Activated B cell treated with CpG ODN at 0.5 μM for 24 hours (primary cell): ENCODE results near the gene UBQLNL. TPM values are rescaled to one million over a fixed set of nuclear protein-coding genes. Genes with fewer than 3 reads are reported as not detected.

Experiments
- ATAC-seq: fragments of 200-7000 bp; cut with Tn5 transposase; one replicate; pipeline ENCODE4 v1.10.0; 2021; ENCODE audit warnings: low read depth, mild to moderate bottlenecking, moderate library complexity
- CTCF ChIA-PET: fragments of 350-600 bp; sonication (Branson Sonifier 250); formaldehyde crosslinking; loops from one replicate; lab custom pipeline; 2021; ENCODE audit warnings: antibody characterized with exemption; lab: Charles Lee
- POLR2A ChIA-PET: fragments of 350-600 bp; sonication (Branson Sonifier 250); formaldehyde crosslinking; loops from one replicate; lab custom pipeline; 2021; ENCODE audit warnings: antibody characterized with exemption; lab: Charles Lee
- DNase-seq: peaks from one replicate; pipeline ENCODE4 v3.0.0; 2022
- H3K27ac Mint-ChIP-seq: one replicate; pipeline ENCODE4 v1.8.0; 2020; ENCODE audit warnings: mixed read lengths
- H3K27me3 Mint-ChIP-seq: one replicate; pipeline ENCODE4 v1.8.0; 2021; ENCODE audit warnings: mixed read lengths
- H3K36me3 Mint-ChIP-seq: one replicate; pipeline ENCODE4 v1.8.0; 2021; ENCODE audit warnings: low read depth, mixed read lengths
- H3K4me1 Mint-ChIP-seq: one replicate; pipeline ENCODE4 v1.8.0; 2021; ENCODE audit warnings: mixed read lengths
- H3K4me3 Mint-ChIP-seq: one replicate; pipeline ENCODE4 v1.8.0; 2020; ENCODE audit warnings: mild to moderate bottlenecking, mixed read lengths
- H3K9me3 Mint-ChIP-seq: one replicate; pipeline ENCODE4 v1.8.0; 2020; ENCODE audit warnings: mixed read lengths
- intact Hi-C: fragments of 100-400 bp; cut with micrococcal nuclease; formaldehyde crosslinking; loops from one replicate; pipeline ENCODE4 v1.15.1; 2024
- total RNA-seq: library from RNA; stranded (reverse); gene quantifications from 2 replicates; pipeline ENCODE4 v1.2.3, GENCODE V29; 2022
- TF ChIP-seq, protein P1 (sequence below): fragments of 200-600 bp; IDR thresholded peaks from one replicate; pipeline ENCODE4 v1.8.0; 2022; ENCODE audit warnings: antibody characterized with exemption, mild to moderate bottlenecking

Gene UBQLNL
- total RNA-seq, 1 donor from 2014 or later, result 0.29 TPM

DNA sequence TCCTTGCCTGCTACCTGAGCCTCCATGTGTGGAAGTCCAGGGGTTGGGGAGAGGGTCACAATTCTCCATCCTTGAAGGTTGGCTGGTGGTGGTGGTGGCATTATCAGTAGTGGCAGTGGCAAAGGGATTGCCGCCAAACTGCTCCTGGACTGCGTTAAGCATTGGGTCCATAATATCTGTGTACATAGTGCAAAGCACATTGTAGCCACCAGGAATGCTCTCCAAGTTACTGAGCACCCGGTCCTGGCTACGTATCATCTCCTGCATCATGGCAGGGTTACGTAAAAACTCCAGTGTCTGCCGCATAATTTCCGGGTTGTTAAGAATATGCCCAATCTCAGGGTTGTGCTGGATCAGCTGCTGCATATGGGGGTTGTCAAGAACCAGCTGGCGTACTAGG, 7.9 kb downstream of the UBQLNL start:
- CTCF ChIA-PET, result no interaction called here
- DNase-seq (no peak), ATAC-seq (no peak)
- TF ChIP-seq, protein P1, sequence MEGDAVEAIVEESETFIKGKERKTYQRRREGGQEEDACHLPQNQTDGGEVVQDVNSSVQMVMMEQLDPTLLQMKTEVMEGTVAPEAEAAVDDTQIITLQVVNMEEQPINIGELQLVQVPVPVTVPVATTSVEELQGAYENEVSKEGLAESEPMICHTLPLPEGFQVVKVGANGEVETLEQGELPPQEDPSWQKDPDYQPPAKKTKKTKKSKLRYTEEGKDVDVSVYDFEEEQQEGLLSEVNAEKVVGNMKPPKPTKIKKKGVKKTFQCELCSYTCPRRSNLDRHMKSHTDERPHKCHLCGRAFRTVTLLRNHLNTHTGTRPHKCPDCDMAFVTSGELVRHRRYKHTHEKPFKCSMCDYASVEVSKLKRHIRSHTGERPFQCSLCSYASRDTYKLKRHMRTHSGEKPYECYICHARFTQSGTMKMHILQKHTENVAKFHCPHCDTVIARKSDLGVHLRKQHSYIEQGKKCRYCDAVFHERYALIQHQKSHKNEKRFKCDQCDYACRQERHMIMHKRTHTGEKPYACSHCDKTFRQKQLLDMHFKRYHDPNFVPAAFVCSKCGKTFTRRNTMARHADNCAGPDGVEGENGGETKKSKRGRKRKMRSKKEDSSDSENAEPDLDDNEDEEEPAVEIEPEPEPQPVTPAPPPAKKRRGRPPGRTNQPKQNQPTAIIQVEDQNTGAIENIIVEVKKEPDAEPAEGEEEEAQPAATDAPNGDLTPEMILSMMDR, result no peak
- H3K27ac Mint-ChIP-seq, result no peak overlapping the region
- POLR2A ChIA-PET, result no interaction called here
- intact Hi-C loops, result loop anchor here (5.0 kb wide), 1 partner anchor 1071 kb away; no protein-coding TSS in a partner anchor
- no peaks in the 10 kb centered on the region for H3K9me3 Mint-ChIP-seq
- no peaks in the 10 kb centered on the region for H3K27me3 Mint-ChIP-seq
- H3K36me3 Mint-ChIP-seq, result no peaks in the 10 kb centered on the region
- H3K4me1 Mint-ChIP-seq, result no peaks in the 10 kb centered on the region
- no peak overlapping the region for H3K4me3 Mint-ChIP-seq

DNA sequence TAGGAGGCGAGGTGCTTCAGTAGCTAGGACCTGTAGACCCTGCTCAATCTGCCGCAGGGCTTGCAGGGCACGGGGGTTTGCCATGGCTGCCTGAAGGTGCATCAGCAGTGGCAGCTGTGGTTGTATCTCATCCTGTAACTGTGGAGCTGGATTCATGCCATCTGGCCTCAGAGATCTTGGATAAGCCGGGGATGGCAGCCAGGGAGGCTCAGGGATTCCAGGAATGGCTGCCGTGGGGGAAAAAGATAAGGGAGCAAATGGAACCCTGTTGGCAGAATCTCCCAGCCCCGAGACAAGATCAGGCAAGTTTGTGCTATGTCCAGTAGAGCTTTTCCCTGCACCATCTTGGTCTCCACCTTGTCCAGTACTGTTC, 8.6 kb downstream of the UBQLNL start:
- DNase-seq (no peak), ATAC-seq (no peak)
- Mint-ChIP-seq H3K36me3 (no peaks in the 10 kb centered on the region), H3K4me1 (no peaks in the 10 kb centered on the region), H3K27ac (no peak overlapping the region), H3K4me3 (no peak overlapping the region), H3K9me3 (no peaks in the 10 kb centered on the region), H3K27me3 (no peaks in the 10 kb centered on the region)
- TF ChIP-seq, protein P1, result no peak
- intact Hi-C loops, result loop anchor here (5.0 kb wide), 1 partner anchor 1071 kb away; no protein-coding TSS in a partner anchor
- POLR2A ChIA-PET, result no interaction called here
- CTCF ChIA-PET, result no interaction called here

DNA sequence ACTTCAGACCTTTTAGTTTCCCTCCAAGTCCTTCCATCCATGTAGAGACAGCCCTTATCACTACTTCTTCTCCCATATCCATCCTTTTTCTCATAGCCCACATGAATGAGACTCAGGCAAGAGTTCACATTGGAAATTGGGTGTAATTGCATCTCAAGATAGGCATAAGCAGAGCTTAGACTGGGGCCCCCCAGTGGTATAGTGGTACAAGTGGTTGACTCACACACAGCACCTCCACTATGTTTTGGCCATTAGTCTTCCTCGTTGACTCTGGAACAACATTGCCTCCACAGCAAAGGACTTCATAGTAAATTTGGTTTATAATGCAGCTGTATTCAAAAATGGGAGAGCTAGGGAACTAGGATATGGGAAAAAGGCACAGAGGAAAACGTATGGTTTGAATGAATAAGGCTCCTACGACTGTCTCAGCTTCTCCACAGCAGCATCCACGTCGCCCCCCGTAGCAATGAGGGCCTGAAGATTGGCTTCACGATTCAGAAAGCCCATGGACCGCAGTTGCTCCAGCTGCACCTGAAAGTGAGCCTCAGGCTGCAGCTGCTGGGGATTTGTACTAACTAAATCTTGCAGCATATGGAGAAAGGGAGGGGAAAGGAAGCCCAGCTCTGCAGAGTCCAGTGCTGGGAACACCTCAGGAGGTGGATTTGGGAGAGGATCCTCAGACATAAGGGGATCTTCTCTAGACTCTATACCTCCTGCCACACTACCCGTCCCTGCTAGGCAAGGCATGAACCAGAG, 9.1 kb downstream of the UBQLNL start:
- intact Hi-C loops, result loop anchor here (5.0 kb wide), 1 partner anchor 1070 kb away; no protein-coding TSS in a partner anchor
- H3K4me3 Mint-ChIP-seq, result no peak overlapping the region
- no peaks in the 10 kb centered on the region for H3K4me1 Mint-ChIP-seq
- no peak overlapping the region for H3K27ac Mint-ChIP-seq
- CTCF ChIA-PET, result interaction anchor here (0.8 kb wide), 1 partner anchor 31 kb away, joined by 3 read pairs; no protein-coding TSS in a partner anchor
- POLR2A ChIA-PET, result no interaction called here
- DNase-seq (no peak), ATAC-seq (no peak)
- TF ChIP-seq, protein P1, result no peak
- H3K27me3 Mint-ChIP-seq, result no peaks in the 10 kb centered on the region
- no peaks in the 10 kb centered on the region for H3K36me3 Mint-ChIP-seq
- no peaks in the 10 kb centered on the region for H3K9me3 Mint-ChIP-seq

DNA sequence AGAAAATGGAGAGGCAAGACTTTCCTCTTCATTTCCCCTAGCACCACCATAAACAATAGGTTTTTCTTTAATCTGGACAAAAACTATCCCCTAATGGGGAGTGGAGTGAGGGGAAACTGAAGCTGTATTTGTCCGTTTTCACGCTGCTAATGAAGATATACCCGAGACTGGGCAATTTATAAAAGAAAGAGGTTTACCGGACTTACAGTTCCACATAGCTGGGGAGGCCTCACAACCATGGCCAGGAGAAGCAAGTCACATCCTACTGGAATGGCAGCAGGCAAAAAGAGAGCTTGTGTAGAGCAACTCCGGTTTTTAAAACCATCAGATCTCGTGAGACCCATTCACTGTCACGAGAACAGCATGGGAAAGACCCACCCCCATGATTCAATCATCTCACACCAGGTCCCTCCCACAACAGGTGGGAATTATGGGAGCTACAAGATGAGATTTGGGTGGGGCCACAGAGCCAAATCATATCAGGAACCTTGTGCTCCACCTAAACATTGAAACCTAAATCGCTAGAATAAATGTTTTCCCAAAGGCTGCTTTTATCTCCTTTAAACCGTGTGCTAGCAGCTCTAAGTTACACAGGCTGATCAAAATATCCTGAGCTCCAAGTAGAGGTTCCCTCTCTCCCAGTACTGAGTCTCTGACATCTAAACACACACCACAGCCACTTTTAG, 11.0 kb downstream of the UBQLNL start:
- no peak overlapping the region for H3K4me3 Mint-ChIP-seq
- ATAC-seq, result no peak
- H3K4me1 Mint-ChIP-seq, result no peaks in the 10 kb centered on the region
- TF ChIP-seq, protein P1, result no peak
- ChIA-PET CTCF (no interaction called here), POLR2A (no interaction called here)
- no peak for DNase-seq
- H3K27ac Mint-ChIP-seq, result no peak overlapping the region
- no peaks in the 10 kb centered on the region for H3K36me3 Mint-ChIP-seq
- peaks cover 5% of the 10 kb centered on the region for H3K27me3 Mint-ChIP-seq
- H3K9me3 Mint-ChIP-seq, result no peaks in the 10 kb centered on the region
- intact Hi-C loops, result loop anchor here (5.0 kb wide), 1 partner anchor 1068 kb away; no protein-coding TSS in a partner anchor

DNA sequence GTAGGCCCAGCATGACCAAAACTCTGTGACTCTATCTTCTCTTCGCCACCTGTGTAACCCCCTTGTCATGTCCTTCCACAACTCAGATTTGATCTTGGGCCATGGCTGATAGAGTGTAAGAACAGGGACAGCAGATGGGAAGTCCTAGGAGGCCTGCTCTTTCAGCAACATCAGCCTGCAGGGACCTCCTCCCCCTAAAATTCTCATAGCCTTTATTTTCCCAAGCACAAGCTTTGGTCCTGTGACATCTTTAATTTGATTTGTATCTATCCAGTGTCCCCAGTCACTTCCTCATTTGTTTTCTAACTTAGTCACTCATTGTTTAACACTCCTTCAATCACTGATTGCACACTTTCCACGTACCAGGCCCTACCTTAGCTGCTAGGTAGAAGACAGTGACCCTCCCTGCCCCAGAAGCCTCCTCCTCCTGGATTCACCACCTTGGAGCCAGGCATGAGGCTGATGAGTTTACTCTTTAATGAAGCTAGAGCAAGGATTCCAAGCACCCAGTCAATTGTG, 12.0 kb downstream of the UBQLNL start:
- Mint-ChIP-seq H3K27me3 (peaks cover 5% of the 10 kb centered on the region), H3K36me3 (no peaks in the 10 kb centered on the region), H3K9me3 (no peaks in the 10 kb centered on the region), H3K27ac (no peak overlapping the region), H3K4me3 (no peak overlapping the region), H3K4me1 (no peaks in the 10 kb centered on the region)
- intact Hi-C loops, result no loop called here
- ChIA-PET CTCF (no interaction called here), POLR2A (no interaction called here)
- no peak for DNase-seq
- TF ChIP-seq, protein P1, result no peak
- no peak for ATAC-seq
